ENCODE measurements around the gene VPS26A.

Gene VPS26A

DNA sequence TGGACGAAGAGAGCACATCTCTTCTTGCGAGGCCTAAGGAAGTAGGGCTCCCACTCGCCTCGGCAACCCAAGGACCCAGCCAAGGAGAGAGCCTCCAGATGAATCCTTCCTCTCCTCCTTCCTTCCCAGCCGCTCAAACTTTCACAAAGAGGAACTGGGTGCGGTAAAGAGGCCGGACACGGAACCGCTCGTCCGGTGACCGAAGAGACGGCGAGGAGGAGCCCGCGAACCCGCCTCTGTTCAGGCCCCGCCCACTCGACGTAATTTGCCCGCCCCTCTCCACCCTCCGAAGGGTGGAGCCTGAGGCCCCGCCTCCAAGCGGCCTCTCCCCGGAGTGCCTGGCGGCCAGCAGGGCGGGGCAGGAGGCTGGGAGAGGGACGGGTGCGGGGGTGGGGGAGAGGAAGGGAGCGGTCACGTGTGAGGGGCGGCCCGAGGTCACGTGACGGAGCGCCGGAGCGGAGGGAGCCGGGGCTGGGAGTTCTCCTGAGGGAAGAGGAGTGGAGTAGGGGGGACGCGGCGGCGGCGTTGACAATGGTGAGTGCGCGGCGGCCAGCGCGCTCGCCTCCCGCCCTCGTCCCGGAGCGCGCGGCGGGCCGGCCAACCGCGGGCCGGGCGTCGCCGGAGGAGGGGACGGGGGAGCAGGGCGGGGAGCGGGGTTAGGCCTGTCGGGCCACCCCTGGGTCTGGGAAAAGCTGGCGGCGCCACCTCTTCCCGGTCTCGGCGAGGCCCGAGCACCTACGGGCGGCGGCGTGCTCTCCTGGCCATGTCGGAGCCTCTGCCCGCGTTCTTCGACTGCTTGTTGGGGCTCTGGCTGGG, at the start of gene VPS26A:
Gene VPS26A (plus strand): TSS at position 432 of the 816 bp plus-strand sequence. CDS start 100 bp downstream, at position 532.
- peak; percentile 98 for DNase-seq (ENCODE audit: low read depth)

- DNase-seq (ENCODE audit: low read depth), result no peak
These were observed 49.4 kb upstream of the VPS26A start for GRCh38 chr10:69074532-69074931.

DNA sequence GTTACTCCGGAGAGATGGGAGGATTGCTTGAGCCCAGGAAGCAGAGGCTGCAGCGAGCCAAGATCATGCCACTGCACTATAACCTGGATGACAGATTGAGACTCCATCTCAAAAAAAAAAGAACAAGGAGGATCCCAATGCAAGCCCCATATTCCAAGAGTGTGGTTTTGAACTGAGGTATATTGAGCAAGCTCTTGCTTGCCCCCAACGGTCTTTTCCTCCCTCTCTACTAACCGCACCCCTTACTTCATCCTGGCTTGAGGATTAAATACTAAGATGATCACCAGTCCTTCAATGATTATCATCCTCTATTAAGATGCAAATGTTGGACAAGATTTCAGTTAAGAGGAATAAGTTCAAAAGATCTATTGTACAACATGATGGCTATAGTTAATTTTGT, 48.5 kb upstream of the VPS26A start:
- no peak for DNase-seq (ENCODE audit: low read depth)

DNA sequence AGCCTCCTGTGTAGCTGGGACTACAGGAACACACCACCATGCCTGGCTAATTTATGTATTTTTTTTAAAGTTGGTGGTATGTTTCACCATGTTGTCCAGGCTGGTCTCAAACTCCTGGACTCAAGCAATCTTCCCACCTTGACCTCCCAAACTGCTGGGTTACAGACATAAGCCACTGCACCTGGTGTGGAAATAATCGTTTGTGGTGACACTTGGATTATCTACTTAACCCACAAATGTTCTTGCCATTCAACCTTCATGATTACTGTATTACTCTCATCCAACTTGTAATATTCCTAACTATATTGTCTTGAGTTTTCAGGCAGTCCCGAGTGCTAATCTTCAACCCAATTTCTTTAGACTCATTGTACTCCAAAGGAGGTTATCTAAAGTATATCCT, 45.7 kb upstream of the VPS26A start:
- no peak for DNase-seq (ENCODE audit: low read depth)

GRCh38 chr10:69080226-69080625, 43.8 kb upstream of the VPS26A start:
- no peak for DNase-seq (ENCODE audit: low read depth)

- no peak for DNase-seq (ENCODE audit: low read depth)
These were observed 37.9 kb upstream of the VPS26A start for GRCh38 chr10:69086001-69086509.

DNA sequence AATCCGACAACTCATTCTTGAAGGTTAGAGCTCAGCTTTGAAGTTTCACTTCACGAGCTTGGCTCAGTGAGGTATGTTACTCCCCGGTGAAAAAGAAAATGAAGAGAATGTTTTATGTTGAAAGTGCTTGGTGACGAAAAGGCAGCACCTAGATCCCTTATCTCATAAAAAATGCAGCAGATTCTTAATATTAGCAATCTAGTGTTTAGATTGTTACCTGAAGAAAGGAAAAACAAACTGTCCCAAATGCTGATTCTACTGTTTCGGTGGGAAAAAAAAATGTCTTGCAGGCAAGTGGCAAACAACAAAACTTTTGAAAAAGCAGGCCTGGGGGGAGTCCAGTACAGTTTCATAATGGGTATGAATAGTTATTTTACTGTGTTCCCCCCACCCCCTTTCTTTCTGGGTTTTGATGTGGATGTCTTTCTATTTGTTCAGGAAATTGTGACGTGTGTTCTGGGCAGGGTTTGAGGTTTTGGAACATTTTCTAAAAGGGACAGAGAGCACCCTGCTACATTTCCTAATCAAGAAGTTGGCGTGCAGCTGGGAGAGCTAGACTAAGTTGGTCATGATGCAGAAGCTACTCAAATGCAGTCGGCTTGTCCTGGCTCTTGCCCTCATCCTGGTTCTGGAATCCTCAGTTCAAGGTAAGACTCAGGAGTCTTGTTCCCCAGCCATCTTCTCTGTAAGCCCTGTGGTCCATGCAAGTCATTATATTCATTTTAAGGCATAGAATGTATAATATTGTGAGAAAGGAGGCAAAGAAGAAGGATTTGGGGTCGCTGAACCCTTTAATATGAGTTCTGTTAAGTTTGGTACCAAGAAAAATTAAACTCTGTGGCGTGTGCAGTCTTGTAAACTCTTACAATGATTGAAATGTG, 36.1 kb upstream of the VPS26A start, which contains the start of gene SRGN:
Gene SRGN (plus strand): TSS at position 514 of the 881 bp plus-strand sequence. CDS start 55 bp downstream, at position 569.
- peak; percentile 77 for DNase-seq (ENCODE audit: low read depth)

DNA sequence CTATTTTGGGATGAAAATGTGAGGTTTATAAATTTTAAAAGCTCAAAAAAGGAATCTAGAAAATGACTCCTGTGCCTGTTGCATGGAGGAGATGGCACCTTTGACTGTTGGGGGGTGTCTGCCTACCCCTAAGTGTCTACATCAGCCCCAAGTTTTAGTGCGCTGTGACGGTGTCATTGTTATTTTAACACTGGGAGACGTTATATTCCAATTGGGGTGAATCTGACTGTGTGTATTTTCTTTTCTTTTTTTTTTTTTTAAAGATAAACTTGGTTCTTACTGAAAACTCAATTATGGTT, 35.6 kb upstream of the VPS26A start:
- DNase-seq (ENCODE audit: low read depth), result no peak

DNA sequence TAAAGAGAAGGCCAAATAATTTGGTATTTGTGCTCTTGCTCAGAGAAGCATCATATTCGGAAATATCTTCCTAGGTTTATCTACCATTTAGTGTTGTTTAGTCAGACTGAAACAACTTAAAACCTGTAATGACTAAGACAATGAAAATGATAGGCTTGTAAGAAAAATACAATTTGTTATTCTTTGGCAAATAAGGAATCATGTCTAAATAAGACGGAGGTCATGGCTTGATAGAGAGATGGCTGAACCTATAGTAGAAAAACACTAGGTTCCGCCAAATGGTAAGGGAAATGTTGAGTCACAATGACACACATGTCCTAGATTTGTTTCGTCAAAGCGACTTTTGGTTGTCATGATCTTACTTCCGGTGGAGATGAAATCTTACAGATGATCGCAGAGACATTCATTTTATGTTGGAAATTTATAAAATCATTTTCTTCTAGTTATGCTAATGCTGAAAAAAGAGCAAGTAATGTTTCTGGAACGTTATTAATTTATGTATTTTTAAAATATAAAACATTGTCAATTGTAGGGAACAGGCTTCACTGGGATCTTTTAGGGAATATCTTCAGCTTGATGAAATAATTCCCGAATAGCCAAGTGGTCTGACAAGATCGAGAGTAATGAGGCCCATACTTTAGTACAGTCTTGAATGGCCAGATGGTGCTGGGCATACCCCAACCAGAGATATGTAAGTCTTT, 35.0 kb upstream of the VPS26A start:
- peak; percentile 68 for DNase-seq (ENCODE audit: low read depth)

GRCh38 chr10:69089638-69090599, 34.1 kb upstream of the VPS26A start:
- DNase-seq (ENCODE audit: low read depth), result no peak

GRCh38 chr10:69090685-69091084, 33.3 kb upstream of the VPS26A start:
- DNase-seq (ENCODE audit: low read depth), result no peak

GRCh38 chr10:69091143-69091651, 32.8 kb upstream of the VPS26A start:
- DNase-seq (ENCODE audit: low read depth), result no peak

- DNase-seq (ENCODE audit: low read depth), result peak; percentile 85
These were observed 30.8 kb upstream of the VPS26A start for GRCh38 chr10:69092959-69093850.

GRCh38 chr10:69093933-69094332, 30.0 kb upstream of the VPS26A start:
- DNase-seq (ENCODE audit: low read depth), result no peak

DNA sequence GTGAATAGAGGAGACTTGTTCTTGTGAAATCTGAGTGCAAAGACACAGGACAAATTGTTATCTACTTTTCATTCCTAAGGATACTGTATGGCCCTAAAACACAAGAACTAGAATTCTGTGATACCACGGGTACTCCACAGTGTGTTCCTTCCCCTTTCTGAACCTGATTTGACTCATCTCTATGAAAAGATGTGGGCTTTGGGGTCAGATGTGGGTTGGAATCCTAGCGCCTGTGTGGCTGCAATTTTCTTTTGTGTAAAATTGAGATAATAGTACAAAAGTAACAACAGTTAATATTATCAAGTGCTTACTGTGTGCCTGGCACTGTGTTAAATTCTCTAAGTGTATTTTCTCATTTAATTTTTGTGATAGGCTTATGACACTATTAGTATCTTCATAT, 27.9 kb upstream of the VPS26A start:
- DNase-seq (ENCODE audit: low read depth), result no peak

DNA sequence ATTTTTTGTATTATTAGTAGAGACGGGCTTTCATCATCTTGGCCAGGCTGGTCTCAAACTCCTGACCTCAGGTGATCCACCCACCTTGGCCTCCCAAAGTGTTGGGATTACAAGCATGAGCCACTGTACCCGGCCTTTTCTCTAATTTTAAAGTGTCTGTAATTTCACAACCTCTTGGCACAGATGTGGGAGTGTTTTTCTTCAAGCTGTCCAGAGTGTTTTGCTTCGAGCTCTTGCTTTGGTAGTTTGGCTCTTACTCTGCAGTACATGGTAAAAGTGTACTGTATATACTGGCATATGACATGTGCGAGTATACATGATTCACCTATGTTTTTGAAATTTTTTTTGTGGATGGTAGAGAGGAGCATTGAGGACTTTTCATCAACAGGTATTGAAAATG, 26.2 kb upstream of the VPS26A start:
- DNase-seq (ENCODE audit: low read depth), result no peak

GRCh38 chr10:69100136-69100872, 23.7 kb upstream of the VPS26A start:
- DNase-seq (ENCODE audit: low read depth), result no peak

GRCh38 chr10:69101451-69102095, 22.4 kb upstream of the VPS26A start:
- DNase-seq (ENCODE audit: low read depth), result no peak

- no peak for DNase-seq (ENCODE audit: low read depth)
These were observed 21.5 kb upstream of the VPS26A start for GRCh38 chr10:69102440-69102839.

Data from fibroblast of the conjunctiva (primary cell).